HepG2 (cell line): ENCODE data around the gene HTRA2. TPM values are rescaled to one million over a fixed set of nuclear protein-coding genes. Genes with fewer than 3 reads are reported as not detected.

Experiments used
- CC2D1A ChIP-seq: sonication (generic); formaldehyde crosslinking; IDR thresholded peaks from 2 replicates; pipeline ENCODE4 v1.8.1; 2023; ENCODE audit warnings: mild to moderate bottlenecking, missing genetic modification reagents
- CHD2 ChIP-seq: IDR thresholded peaks from 2 replicates; pipeline ENCODE4 v1.6.1; 2011; ENCODE audit warnings: low read depth, low read length, improper control_type of control experiment
- GTF2F1 ChIP-seq: fragments of 150-350 bp; IDR thresholded peaks from 2 replicates; pipeline ENCODE4 v1.6.1; 2014; ENCODE audit warnings: low read length
- GZF1 ChIP-seq: sonication (generic); formaldehyde crosslinking; IDR thresholded peaks from 2 replicates; pipeline ENCODE4 v1.5.1; 2020; ENCODE audit warnings: mild to moderate bottlenecking, missing genetic modification reagents
- HNF4G ChIP-seq, 2 experiments: sonication (generic) in 1 of 2; formaldehyde crosslinking in 1 of 2; IDR thresholded peaks; 2 replicates each; pipeline versions ENCODE4 v1.4.0 to v1.6.1; 2011 to 2020; ENCODE audit warnings: borderline replicate concordance in 2 of 2, low read depth in 2 of 2, mild to moderate bottlenecking in 2 of 2, low read length in 1 of 2, missing genetic modification reagents in 1 of 2, moderate library complexity in 1 of 2
- HOXA5 ChIP-seq: sonication (generic); formaldehyde crosslinking; IDR thresholded peaks from 2 replicates; pipeline ENCODE4 v1.4.0; 2020; ENCODE audit warnings: missing genetic modification reagents
- HOXA7 ChIP-seq: sonication (generic); formaldehyde crosslinking; IDR thresholded peaks from 2 replicates; pipeline ENCODE4 v1.8.1; 2022; ENCODE audit warnings: mild to moderate bottlenecking, missing genetic modification reagents, moderate library complexity
- MIER3 ChIP-seq: IDR thresholded peaks from 2 replicates; pipeline ENCODE4 v1.6.1; 2016; ENCODE audit warnings: missing compliant biosample characterization, borderline replicate concordance
- NBN ChIP-seq: fragments of 450-650 bp; conservative IDR thresholded peaks from 2 replicates; pipeline ENCODE4 v1.6.1; 2017
- RFX1 ChIP-seq: fragments of 450-650 bp; IDR thresholded peaks from 2 replicates; pipeline ENCODE4 v1.6.1; 2017
- SNAI1 ChIP-seq: sonication (generic); formaldehyde crosslinking; IDR thresholded peaks from 2 replicates; pipeline ENCODE4 v1.5.0; 2020; ENCODE audit warnings: mild to moderate bottlenecking, missing genetic modification reagents, borderline replicate concordance
- SNAPC5 ChIP-seq: sonication (generic); formaldehyde crosslinking; IDR thresholded peaks from 2 replicates; pipeline ENCODE4 v1.8.1; 2023; ENCODE audit warnings: mild to moderate bottlenecking, missing genetic modification reagents, borderline replicate concordance
- SP1 ChIP-seq, 2 experiments: fragments of 450-650 bp in 1 of 2; sonication (generic) in 1 of 2; formaldehyde crosslinking in 1 of 2; IDR thresholded peaks; 2 replicates each; pipeline versions ENCODE4 v1.4.0 to v1.6.1; 2016 to 2020; ENCODE audit warnings: missing genetic modification reagents in 1 of 2
- THYN1 ChIP-seq: sonication (generic); formaldehyde crosslinking; IDR thresholded peaks from 2 replicates; pipeline ENCODE4 v1.8.1; 2023; ENCODE audit warnings: low read depth, mild to moderate bottlenecking, moderate library complexity, missing genetic modification reagents, borderline replicate concordance
- WIZ ChIP-seq: sonication (generic); formaldehyde crosslinking; IDR thresholded peaks from 2 replicates; pipeline ENCODE4 v1.5.1; 2020; ENCODE audit warnings: mild to moderate bottlenecking, missing genetic modification reagents
- ZFP1 ChIP-seq: IDR thresholded peaks from 2 replicates; pipeline ENCODE4 v1.6.1; 2016
- ZFP82 ChIP-seq: sonication (generic); formaldehyde crosslinking; IDR thresholded peaks from 2 replicates; pipeline ENCODE4 v1.5.1; 2020; ENCODE audit warnings: mild to moderate bottlenecking, missing genetic modification reagents, borderline replicate concordance
- ZNF24 ChIP-seq: fragments of 450-650 bp; IDR thresholded peaks from 2 replicates; pipeline ENCODE4 v1.6.1; 2017; ENCODE audit warnings: antibody characterized with exemption, mild to moderate bottlenecking
- ZNF280B ChIP-seq: sonication (generic); formaldehyde crosslinking; IDR thresholded peaks from 2 replicates; pipeline ENCODE4 v1.5.0; 2020; ENCODE audit warnings: missing genetic modification reagents, mild to moderate bottlenecking, borderline replicate concordance
- ZNF292 ChIP-seq: sonication (generic); formaldehyde crosslinking; IDR thresholded peaks from 2 replicates; pipeline ENCODE4 v1.8.1; 2022; ENCODE audit warnings: mild to moderate bottlenecking, low read depth, missing genetic modification reagents, borderline replicate concordance
- ZNF552 ChIP-seq: sonication (generic); formaldehyde crosslinking; IDR thresholded peaks from 2 replicates; pipeline ENCODE4 v1.9.0; 2022; ENCODE audit warnings: missing genetic modification reagents, mild to moderate bottlenecking, borderline replicate concordance
- ZNF703 ChIP-seq: sonication (generic); formaldehyde crosslinking; IDR thresholded peaks from 2 replicates; pipeline ENCODE4 v1.5.1; 2020; ENCODE audit warnings: missing genetic modification reagents, mild to moderate bottlenecking, moderate library complexity, borderline replicate concordance
- ZNF770 ChIP-seq: sonication (generic); formaldehyde crosslinking; IDR thresholded peaks from 2 replicates; pipeline ENCODE4 v1.5.0; 2020; ENCODE audit warnings: mild to moderate bottlenecking, missing genetic modification reagents
- ZNF850 ChIP-seq: sonication (generic); formaldehyde crosslinking; conservative IDR thresholded peaks from 2 replicates; pipeline ENCODE4 v1.9.0; 2021; ENCODE audit warnings: mild to moderate bottlenecking, missing genetic modification reagents
- ZSCAN22 ChIP-seq: sonication (generic); formaldehyde crosslinking; IDR thresholded peaks from 2 replicates; pipeline ENCODE4 v1.4.0; 2020; ENCODE audit warnings: mild to moderate bottlenecking, missing genetic modification reagents
- ZSCAN25 ChIP-seq: sonication (generic); formaldehyde crosslinking; IDR thresholded peaks from 2 replicates; pipeline ENCODE4 v1.8.0; 2022; ENCODE audit warnings: mild to moderate bottlenecking, missing genetic modification reagents
- polyA plus RNA-seq, 8 experiments: library from polyadenylated mRNA; depleted of rRNA in 3 of 8; stranded (reverse) in 7 of 8; unstranded in 1 of 8; fragments of >200 nt; fragmentation: Illumina TruSeq in 4 of 8; extraction: Trizol in 4 of 8; gene quantifications; 2 replicates each; pipeline versions ENCODE4 v1.2.1 to v1.2.3, GENCODE V29; 2011 to 2016; ENCODE audit warnings: low read depth in 4 of 8, missing spikeins in 1 of 8, mixed read lengths in 1 of 8; ENCODE audit not compliant: insufficient read depth in 1 of 8
- total RNA-seq, 5 experiments: library from RNA; depleted of rRNA; stranded (reverse); fragments of >200 nt; fragmentation: Illumina TruSeq; extraction: Trizol; gene quantifications; 2 replicates each; pipeline ENCODE4 v1.2.3, GENCODE V29; 2016; ENCODE audit warnings: low read depth in 1 of 5

HTRA2 gene
- total and polyA plus RNA-seq, 2 of the 13 experiments (the other 11 are each of a cell fraction or from before 2014, with no cell fraction given), result 47.7 to 50.3 TPM

DNA sequence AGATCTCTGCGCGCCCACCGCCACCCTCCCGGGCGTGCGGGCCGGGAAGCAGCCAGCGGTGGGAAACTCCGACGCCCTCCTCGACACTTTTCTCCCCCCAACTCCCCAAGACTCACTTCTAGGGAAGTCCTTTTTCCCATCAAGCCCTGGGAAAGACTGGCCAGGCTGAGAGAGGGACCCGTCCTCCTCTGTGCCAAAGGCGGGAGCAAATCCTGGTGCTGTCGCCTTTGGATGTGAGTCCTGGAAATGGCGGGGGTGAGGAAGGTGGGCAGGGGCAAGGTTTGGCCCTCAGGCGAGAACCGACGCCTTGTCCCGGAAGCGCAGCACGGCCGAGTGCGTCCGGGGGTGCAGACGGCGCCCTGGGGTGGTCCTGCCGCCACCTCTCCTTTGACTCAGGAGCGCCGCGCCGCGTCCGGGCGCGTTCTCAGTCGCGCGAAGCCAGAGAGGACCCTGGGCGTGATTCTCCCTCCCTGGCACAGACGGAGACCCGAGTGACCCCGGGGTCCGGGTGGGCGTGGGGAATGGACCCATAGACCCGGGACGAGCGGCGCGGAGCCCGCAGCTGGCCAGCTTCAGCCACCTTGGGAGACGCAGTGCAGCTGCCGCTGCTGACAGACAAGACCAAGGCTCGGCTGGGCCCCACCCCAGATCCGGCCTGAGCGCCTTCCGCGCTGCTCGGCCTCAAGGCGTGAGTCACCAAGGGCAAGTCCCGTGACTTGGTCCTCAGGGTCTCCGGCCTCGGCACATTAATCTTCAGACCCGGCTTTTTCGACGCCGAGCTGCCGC, 26.8 kb upstream of the HTRA2 start (continued):
- TF ChIP-seq NBN (no peak), SNAI1 (CRISPR knock-in tag) (0 out of 2 replicates have a peak, but pooled peaks have one; percentile 39), GTF2F1 (no peak), ZNF24 (no peak), ZNF850 (CRISPR knock-in tag) (no peak), ZNF552 (CRISPR knock-in tag) (no peak), ZNF770 (peak; percentile 34), HOXA5 (CRISPR knock-in tag) (0 out of 2 replicates have a peak, but pooled peaks have one; percentile 19), SNAPC5 (CRISPR knock-in tag) (no peak), SP1 (IDR thresholded peaks at IDR 0.05) (no peak), SP1 (CRISPR knock-in tag; IDR thresholded peaks at IDR 0.05) (peak; percentile 46), MIER3 (CRISPR knock-in tag) (no peak), CHD2 (no peak), WIZ (CRISPR knock-in tag) (peak; percentile 92), HOXA7 (CRISPR knock-in tag) (no peak), HNF4G (IDR thresholded peaks at IDR 0.05; ENCODE audit: borderline replicate concordance, low read depth, low read length) (no peak), HNF4G (CRISPR knock-in tag; IDR thresholded peaks at IDR 0.05; ENCODE audit: borderline replicate concordance, low read depth) (peak; percentile 22; the same call in 1 of the 2 replicates), ZNF292 (CRISPR knock-in tag) (peak; percentile 54), ZSCAN25 (CRISPR knock-in tag) (0 out of 2 replicates have a peak, but pooled peaks have one; percentile 12), ZNF703 (CRISPR knock-in tag) (no peak), ZNF280B (CRISPR knock-in tag) (peak; percentile 64; the same call in 1 of the 2 replicates), ZFP1 (CRISPR knock-in tag) (0 out of 2 replicates have a peak, but pooled peaks have one; percentile 8), CC2D1A (no peak), THYN1 (CRISPR knock-in tag) (0 out of 2 replicates have a peak, but pooled peaks have one; percentile 87), ZSCAN22 (CRISPR knock-in tag) (peak; percentile 24; the same call in 1 of the 2 replicates), GZF1 (CRISPR knock-in tag) (no peak; the same call in 1 of the 2 replicates), RFX1 (no peak), ZFP82 (peak; percentile 89; the same call in 1 of the 2 replicates)
